Gastrocnemius medialis (tissue), 4 donors: ENCODE data around the gene MCF2L. TPM values are rescaled to one million over a fixed set of nuclear protein-coding genes. Genes with fewer than 3 reads are reported as not detected.

Experiments used
- ATAC-seq, 2 donors: fragments of 150-250 bp; one replicate each; pipeline ENCODE4 v1.9.1; 2016
- DNase-seq, 2 donors: peaks; one replicate each; pipeline ENCODE4 v3.0.0-alpha.2; 2019
- H3K27ac ChIP-seq, 4 donors: fragments of 200-600 bp; sonication (generic); 1 replicate in 1 of 4; 2 replicates in 3 of 4; pipeline ENCODE4 v1.5.1; 2016 to 2018; ENCODE audit warnings: mild to moderate bottlenecking in 2 of 4, moderate library complexity in 1 of 4
- H3K27me3 ChIP-seq, 3 donors: fragments of 200-600 bp; sonication (generic) in 2 of 3; 1 replicate in 1 of 3; 2 replicates in 2 of 3; pipeline versions ENCODE4 v1.5.1 to v1.6.0; 2016 to 2019; ENCODE audit warnings: mild to moderate bottlenecking in 1 of 3, moderate library complexity in 1 of 3
- H3K36me3 ChIP-seq, 2 donors: fragments of 200-600 bp; sonication (generic) in 1 of 2; one replicate each; pipeline ENCODE4 v1.5.1; 2017 to 2018
- H3K4me1 ChIP-seq, 2 donors: fragments of 200-600 bp; sonication (generic) in 1 of 2; one replicate each; pipeline ENCODE4 v1.5.1; 2016 to 2017; ENCODE audit warnings: mild to moderate bottlenecking in 2 of 2
- H3K4me3 ChIP-seq, 4 donors: fragments of 200-600 bp; sonication (generic) in 3 of 4; 1 replicate in 1 of 4; 2 replicates in 3 of 4; pipeline ENCODE4 v1.5.1; 2016 to 2019; ENCODE audit warnings: mild to moderate bottlenecking in 2 of 4
- H3K9me3 ChIP-seq, 3 donors: fragments of 200-600 bp; sonication (generic) in 2 of 3; 1 replicate in 1 of 3; 2 replicates in 2 of 3; pipeline ENCODE4 v1.5.1; 2016 to 2019
- CTCF ChIP-seq, 5 experiments: fragments of 450-650 bp in 3 of 5; fragments of 200-600 bp in 2 of 5; sonication (generic) in 2 of 5; IDR thresholded peaks in 4 of 5; conservative IDR thresholded peaks in 1 of 5; 1 replicate in 4 of 5; 2 replicates in 1 of 5; pipeline ENCODE4 v1.5.1; 2016 to 2019; ENCODE audit warnings: antibody characterized with exemption in 5 of 5, mild to moderate bottlenecking in 3 of 5, moderate library complexity in 3 of 5
- POLR2A ChIP-seq, 2 donors: fragments of 450-650 bp; IDR thresholded peaks; one replicate each; pipeline ENCODE4 v1.6.1; 2017; ENCODE audit warnings: antibody characterized with exemption in 2 of 2, mild to moderate bottlenecking in 2 of 2, moderate library complexity in 2 of 2
- in situ Hi-C, 4 donors: fragments of 200-750 bp; cut with MboI; loops; one replicate each; pipeline versions ENCODE4 v1.15.0 to v1.8.0; 2017; ENCODE audit warnings: low sequenced_read_pairs in 4 of 4
- intact Hi-C: fragments of 100-400 bp; cut with DNase I; formaldehyde crosslinking; loops from one replicate; pipeline ENCODE4 v1.15.1; 2023; ENCODE audit warnings: low total_unique reads
- total RNA-seq, 4 donors: library from RNA; depleted of rRNA; stranded (reverse); fragments of >200 nt; gene quantifications; one replicate each; pipeline versions ENCODE4 v1.1.0 to v1.2.3, GENCODE V29; 2016

MCF2L gene
- total RNA-seq, 4 donors from 2014 or later: 16.1 to 21.2 (median 19.4) TPM

- Histone ChIP-seq H3K27me3 (peaks cover 0 to 2% (median 0%) of the 10 kb centered on the region in 3 donors), H3K27ac (no peak overlapping the region), H3K36me3 (no peaks in the 10 kb centered on the region), H3K4me3 (no peak overlapping the region), H3K4me1 (no peaks in the 10 kb centered on the region), H3K9me3 (no peaks in the 10 kb centered on the region)
- in situ Hi-C loops: no loop called here
- ATAC-seq: no peak
- DNase-seq: no peak
- intact Hi-C loops: no loop called here
- TF ChIP-seq CTCF (IDR thresholded peaks at IDR 0.05 in 4 of 5, conservative IDR thresholded peaks at IDR 0.05 in 1 of 5) (no peak), POLR2A (IDR thresholded peaks at IDR 0.05) (no peak)
These were observed 46.0 kb downstream of the MCF2L start for GRCh38 chr13:113014752-113015745.

GRCh38 chr13:113015826-113016525 lies 47.0 kb downstream of the MCF2L start:
- Histone ChIP-seq H3K27ac (no peak overlapping the region), H3K9me3 (no peaks in the 10 kb centered on the region), H3K27me3 (peaks cover 0 to 2% (median 0%) of the 10 kb centered on the region in 3 donors), H3K4me1 (no peaks in the 10 kb centered on the region), H3K4me3 (no peak overlapping the region), H3K36me3 (no peaks in the 10 kb centered on the region)
- no peak for TF ChIP-seq CTCF (IDR thresholded peaks at IDR 0.05 in 4 of 5, conservative IDR thresholded peaks at IDR 0.05 in 1 of 5)
- no peak for TF ChIP-seq POLR2A (IDR thresholded peaks at IDR 0.05)
- in situ Hi-C loops: no loop called here
- ATAC-seq (no peak), DNase-seq (no peak)
- intact Hi-C loops: no loop called here

- ATAC-seq (no peak), DNase-seq (no peak)
- in situ Hi-C loops: no loop called here
- intact Hi-C loops: no loop called here
- H3K36me3 ChIP-seq: no peaks in the 10 kb centered on the region
- H3K9me3 ChIP-seq: no peaks in the 10 kb centered on the region
- no peak overlapping the region for H3K27ac ChIP-seq
- peaks cover 0 to 2% (median 0%) of the 10 kb centered on the region in 3 donors for H3K27me3 ChIP-seq
- no peaks in the 10 kb centered on the region for H3K4me1 ChIP-seq
- TF ChIP-seq POLR2A (IDR thresholded peaks at IDR 0.05) (no peak), CTCF (IDR thresholded peaks at IDR 0.05 in 4 of 5, conservative IDR thresholded peaks at IDR 0.05 in 1 of 5) (no peak)
- no peak overlapping the region for H3K4me3 ChIP-seq
These were observed 47.7 kb downstream of the MCF2L start for GRCh38 chr13:113016526-113017295.

- Histone ChIP-seq H3K27me3 (peaks cover 0 to 2% (median 1%) of the 10 kb centered on the region in 3 donors), H3K4me3 (no peak overlapping the region), H3K4me1 (no peaks in the 10 kb centered on the region), H3K27ac (no peak overlapping the region), H3K36me3 (no peaks in the 10 kb centered on the region), H3K9me3 (no peaks in the 10 kb centered on the region)
- DNase-seq (no peak), ATAC-seq (no peak)
- in situ Hi-C loops (no loop called here), intact Hi-C loops (no loop called here)
- TF ChIP-seq POLR2A (IDR thresholded peaks at IDR 0.05) (no peak), CTCF (IDR thresholded peaks at IDR 0.05 in 4 of 5, conservative IDR thresholded peaks at IDR 0.05 in 1 of 5) (no peak)
These were observed 48.6 kb downstream of the MCF2L start for GRCh38 chr13:113017506-113018215.
